MM.1S (cell line): ENCODE measurements around the gene EHF.

Experiments
- EZH2 ChIP-seq: fragments of 300-600 bp; sonication (generic); optimal IDR thresholded peaks from 2 replicates; pipeline ENCODE3; 2017; ENCODE audit warnings: low read depth, mild to moderate bottlenecking, antibody characterized with exemption, low read length, mixed read lengths
- TF ChIP-seq, protein P1 (sequence below): fragments of 300-600 bp; sonication (generic); IDR thresholded peaks from 2 replicates; pipeline ENCODE4 v1.5.1; 2016; ENCODE audit warnings: antibody characterized with exemption, low read length, mixed read lengths

DNA sequence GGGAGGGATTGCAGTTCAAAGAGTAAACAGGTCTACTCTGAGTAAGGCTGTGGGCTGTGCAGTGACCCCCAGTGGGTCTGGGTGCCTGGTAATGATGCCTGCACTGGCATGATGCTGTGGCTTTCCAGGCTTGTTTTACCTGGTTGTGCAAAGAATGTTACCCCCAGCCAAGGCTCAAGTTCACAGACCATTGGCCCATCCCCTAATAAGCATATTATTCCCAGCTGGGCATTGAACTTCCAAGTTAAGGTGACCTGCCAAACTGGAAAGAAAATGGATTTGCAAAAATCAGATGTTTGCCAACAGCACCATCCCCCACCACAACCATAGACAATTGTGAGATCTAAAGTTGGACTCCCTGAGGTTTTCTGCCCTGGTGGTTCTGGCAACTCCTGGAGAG, 7.9 kb upstream of the EHF start:
- TF ChIP-seq, protein P1, sequence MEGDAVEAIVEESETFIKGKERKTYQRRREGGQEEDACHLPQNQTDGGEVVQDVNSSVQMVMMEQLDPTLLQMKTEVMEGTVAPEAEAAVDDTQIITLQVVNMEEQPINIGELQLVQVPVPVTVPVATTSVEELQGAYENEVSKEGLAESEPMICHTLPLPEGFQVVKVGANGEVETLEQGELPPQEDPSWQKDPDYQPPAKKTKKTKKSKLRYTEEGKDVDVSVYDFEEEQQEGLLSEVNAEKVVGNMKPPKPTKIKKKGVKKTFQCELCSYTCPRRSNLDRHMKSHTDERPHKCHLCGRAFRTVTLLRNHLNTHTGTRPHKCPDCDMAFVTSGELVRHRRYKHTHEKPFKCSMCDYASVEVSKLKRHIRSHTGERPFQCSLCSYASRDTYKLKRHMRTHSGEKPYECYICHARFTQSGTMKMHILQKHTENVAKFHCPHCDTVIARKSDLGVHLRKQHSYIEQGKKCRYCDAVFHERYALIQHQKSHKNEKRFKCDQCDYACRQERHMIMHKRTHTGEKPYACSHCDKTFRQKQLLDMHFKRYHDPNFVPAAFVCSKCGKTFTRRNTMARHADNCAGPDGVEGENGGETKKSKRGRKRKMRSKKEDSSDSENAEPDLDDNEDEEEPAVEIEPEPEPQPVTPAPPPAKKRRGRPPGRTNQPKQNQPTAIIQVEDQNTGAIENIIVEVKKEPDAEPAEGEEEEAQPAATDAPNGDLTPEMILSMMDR = no peak
- TF ChIP-seq EZH2 = no peak
